Eye (tissue), 1 donor: ENCODE measurements around the gene C16orf86.
A peak's percentile ranks its signal among the peaks of the same experiment; 100 is the strongest.
"Not testable (repeated sequence)": the region's sequence is repeated elsewhere in the genome, so short reads cannot be mapped to it uniquely, and the experiment has no call there.

Source experiments
- DNase-seq: peaks from one replicate; pipeline ENCODE4 v3.0.0-alpha.2; 2015

Gene C16orf86

DNA sequence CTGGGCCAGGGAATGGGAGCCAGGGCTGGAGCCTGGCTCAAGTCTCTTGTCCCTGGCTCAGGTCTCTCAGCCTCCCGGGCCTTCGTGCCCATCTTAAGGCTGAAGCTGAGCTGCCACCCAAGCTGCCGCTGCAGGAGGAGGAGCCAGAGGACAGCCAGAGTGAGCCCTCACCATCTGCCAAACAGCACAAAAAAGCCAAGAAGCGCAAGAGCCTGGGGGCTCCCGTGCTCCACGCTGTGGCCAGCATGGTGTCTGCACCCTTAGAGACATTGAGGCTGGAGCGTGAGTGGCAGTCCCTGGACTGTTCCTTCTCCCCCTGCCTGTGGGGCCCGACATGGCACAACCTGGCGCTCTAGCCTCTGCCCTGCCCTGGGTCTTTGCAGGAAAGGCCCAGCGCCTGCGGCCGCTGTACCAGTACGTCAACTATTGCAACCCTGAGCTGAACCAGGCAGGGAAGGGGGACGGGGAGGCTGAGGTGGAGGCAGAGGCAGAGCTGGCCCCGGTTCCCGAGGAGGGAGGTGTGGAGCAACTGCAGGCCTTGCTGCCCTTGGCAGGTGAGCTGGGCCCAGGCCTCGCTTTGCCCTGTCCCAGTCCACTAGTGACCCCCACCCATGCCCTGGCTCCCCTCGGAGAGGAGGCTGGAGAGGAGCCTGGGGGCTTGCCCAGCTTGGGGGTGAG is 1.3 kb downstream of the C16orf86 start:
- DNase-seq = peak; percentile 95

DNA sequence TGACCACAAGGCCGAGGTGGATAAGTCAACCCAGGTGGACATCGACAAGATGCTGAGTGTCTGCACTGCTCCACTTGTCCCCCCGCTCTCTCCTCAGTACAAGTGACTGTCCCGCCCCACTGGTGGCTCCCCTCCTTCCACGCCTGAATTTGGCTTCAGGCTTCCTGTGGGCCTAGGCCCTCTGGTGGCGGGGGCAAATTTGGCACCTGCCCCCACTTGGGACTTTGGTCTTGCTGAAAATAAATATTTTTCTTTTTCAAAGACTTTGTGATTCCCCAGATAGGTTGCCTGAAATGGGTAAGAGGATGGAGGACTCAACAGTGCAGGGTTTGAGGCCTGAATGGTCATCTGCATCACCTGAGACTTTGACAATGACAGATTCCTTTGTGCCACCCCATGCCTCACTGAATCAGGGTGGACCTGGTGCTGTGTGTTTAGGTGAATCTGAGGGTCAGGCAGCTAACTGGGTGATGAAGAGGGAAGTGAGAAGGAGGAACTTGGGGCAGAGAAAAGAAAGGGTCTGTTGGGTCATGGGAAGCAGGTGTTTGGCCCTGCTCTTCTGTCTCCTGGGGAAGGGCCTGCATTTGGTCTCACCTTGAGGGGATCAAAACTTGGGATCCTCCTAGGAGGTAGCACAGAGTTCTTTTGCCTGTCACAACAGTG is 2.0 kb downstream of the C16orf86 start:
- DNase-seq = no peak

DNA sequence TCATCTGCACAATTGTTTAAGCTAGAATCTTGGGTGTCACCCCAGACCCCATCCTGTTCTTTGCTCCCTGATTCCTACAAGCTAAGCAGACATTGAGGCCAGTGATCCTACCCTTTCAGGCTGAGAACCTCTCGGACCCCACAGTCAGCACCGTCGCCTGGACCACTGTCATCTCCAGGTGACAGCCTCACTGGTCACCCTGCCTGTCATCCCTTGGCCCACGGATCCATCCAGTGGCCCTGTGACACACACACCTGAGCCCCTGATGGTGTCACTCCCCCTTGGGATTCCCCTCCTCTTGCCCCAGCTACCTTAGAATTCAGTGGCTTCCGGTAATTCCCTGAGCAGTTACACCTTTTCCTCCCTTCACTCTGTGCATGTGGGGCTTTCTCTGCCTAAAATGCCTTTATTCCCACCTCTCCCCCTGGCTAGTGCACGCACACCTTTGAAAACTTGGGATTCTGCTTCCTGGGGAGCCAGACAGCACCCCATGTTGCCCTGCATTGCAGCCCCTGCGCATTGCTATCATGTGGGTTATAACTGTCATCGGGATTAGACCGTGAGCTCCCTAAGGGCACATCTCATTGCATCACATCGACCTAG is 3.0 kb downstream of the C16orf86 start:
- no peak for DNase-seq

DNA sequence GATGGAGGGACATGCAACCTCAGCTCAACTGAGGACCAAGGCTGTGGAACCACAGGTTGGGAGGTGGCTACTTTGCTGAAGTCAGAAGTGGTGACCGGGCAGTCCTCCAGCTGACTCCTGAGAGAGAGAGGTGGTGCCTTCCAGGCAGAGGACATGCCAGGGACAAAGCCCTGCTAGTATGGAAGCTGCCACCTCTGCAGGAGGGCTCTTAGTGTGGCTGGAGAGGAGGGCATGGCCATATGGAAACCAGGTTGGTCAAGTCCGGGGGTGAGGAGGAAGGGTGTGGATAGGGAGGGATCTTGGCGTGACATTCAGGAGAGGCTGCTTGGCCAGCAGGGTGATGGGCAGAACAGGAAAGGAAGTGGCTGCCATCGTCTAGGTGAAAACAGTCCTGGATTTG is 5.7 kb downstream of the C16orf86 start:
- no peak for DNase-seq

DNA sequence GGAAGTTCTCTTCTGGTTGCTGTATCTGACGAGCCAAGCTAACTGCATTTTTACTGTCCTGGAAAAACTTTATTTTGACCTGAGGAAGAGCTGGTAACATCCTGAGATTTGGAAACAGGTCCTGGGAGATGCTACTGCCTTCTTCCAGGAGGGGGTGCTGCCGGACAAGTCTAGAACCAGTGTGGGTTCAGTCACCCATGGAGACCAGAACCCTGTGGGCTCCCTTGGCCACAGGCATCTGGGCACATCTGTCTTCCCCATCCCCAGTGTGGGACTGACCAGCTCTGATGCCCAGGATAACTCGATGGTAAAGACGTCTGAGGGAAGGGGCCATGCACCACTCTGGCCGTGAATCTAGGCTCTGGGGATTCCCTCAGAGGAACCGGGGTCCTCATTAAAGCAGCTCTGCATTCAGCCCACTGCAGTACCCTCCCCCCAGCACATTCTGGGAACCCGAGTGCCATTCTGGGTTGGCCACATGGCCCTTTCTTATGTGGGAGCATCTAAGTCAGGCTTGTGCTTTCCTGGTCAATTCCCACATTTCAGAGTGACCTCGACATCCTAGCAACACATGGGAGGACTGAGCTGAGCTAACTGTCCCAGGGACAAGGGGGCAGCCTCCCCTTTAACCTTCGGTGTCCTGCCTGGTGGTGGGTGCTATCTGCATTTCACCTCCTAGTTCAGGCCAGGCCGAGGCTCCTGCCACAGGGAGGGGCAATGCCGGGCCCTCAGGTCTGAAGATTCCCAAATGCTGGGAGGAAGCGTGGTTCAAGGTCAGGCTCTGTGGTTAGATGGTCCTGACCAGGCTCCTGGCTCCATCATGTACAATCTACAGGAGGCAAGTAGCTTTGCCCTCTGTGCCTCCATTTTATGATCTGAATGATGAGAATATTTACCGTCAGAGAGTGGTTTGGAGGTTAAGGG is 6.4 kb downstream of the C16orf86 start:
- peak; percentile 70 for DNase-seq

DNA sequence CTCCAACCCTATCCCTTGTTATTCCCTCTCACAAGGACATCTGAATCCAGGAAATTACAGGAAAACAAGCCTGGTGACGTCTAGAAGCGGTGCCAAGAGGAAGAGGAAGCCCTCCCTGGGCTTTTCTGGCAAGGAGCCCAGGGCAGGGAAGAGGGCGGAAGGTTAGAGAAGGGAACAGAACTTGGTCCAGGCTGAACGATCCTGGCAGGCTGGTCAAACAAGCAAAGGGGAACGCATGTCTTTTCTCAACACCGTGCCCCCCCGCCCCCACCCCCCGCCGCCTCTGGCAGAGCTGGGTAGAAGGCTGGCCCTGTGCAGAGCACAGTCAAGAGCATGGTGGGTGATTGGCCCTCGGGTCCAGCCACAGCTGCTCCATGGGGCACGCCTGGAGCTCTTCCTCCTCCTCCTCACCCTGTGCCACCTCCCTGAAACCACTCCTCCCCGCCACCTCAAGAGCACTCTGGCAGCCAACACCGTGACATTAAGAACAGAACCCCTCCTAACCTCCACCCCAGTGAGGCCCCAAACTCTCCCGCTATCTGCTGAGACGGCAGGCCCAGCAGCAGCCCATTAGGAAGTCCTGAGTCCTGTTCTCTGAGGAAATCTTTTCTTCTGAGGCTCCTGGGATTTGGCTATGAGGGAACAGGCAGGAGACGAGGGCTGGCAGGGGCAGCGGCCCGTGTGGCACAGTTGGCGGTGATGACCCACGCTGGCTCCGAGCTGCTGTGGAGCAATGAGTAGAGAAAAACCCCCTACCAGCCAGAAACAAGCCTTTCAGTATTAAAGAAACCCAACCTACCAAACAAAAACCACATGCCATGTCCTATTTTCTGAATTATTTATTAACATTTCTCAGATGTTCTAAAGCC is 7.3 kb downstream of the C16orf86 start:
- DNase-seq = no peak

DNA sequence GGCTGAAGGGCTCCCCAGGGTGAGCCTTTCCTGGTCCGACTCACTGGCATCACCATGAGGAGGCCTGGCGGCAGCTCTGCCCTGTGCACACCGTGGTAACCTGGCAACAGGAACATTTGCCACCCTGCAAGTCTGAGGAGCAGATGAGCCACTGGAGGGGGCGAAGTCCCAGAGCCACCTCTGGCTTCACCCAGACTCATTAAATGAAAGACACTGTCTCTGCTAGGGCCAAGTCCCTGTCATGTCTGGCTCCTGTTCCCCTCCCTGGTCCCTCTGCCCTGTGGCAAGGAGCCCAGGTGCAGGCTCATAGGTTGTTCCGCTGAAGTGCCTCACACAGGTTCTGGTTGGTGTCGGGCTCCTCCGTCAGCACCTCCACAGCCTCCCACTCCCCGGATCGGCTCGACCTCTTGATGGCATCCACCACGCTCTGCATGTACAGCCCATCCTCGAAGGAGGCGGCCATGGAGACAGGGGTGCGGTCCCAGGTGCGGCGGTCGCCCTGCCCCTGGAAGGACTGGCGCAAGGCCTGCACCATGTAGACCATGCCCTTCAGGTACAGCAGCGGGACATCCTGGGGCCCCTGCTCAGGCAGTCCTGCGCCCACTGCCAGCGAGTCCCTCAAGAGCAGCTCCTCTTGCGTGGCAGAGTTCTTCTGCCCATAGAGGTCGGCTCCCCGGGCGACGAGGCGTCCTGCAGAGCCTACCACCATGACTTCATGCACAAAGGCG is 8.4 kb downstream of the C16orf86 start:
- DNase-seq = no peak

DNA sequence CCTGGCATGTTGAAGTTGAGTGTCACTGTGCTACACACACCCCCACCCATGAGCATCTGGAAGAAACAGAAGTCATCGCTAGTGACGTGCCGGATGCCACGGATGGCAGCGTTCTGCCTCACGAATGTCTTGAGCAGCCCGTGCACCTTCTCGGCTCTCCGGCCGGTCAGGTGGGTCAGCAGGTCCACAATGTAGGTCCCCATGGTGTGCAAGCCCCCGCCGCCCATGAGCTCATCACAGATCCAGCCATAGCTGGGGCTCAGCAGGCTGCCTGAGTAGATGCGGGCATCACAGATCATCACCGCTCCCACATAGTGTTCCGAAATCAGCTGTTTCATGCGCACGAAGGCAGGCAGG is 8.9 kb downstream of the C16orf86 start:
- DNase-seq = no peak

DNA sequence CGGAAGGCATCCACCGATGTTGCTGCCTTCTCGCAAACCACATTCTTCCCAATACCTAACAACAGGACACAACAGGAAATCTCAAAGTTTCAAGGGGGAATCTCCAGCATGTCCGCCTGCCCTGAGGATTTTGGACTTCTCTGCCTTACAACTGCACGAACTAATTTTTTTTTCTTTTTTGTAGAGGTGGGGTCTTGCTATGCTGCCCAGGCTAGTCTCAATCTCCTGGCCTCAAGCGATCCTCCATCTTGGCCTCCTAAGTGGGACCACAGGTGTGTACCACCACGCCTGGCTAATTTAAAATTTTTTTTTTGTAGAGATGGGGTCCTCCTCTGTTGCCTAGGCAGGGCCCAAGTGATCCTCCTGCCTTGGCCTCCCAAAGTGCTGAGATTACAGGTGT is 9.4 kb downstream of the C16orf86 start:
- DNase-seq = no peak

DNA sequence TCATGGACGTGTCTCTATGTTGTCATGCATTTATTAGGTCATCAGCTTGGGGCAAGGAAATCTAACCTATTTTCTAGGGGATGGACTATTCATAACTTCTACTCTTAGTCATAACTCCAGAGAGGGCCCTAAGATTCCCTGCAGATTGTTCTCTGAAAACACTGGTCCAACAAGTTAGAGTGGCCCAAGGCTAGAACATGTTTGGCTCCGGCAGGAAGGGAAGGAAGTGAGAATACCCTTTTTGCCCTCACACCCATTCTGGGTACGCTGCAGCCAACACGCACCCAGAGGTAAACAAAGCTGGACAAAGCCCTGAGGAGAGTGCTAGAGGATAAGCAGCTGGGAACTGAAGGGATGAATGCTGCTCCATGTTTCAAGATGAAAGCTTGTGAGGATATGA is 9.9 kb downstream of the C16orf86 start:
- no peak for DNase-seq

DNA sequence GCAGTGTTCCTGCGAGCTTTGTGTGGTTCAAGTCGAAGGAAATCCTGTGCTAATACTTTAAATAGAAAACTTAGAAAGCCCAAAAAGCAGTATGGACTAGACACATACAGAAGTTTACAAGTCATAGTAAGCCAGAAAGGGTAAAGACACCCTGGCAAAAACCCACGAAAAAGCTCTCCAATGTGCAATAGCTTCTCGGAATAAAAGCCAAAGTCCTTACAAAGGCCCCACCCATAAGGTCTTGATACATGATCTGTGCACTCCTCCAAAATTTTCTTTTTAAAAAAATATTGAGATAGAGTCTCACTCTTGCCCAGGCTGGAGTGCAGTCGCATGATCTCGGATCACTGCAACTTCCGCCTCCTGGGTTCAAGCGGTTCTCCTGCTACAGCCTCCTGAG is 10.3 kb downstream of the C16orf86 start:
- DNase-seq = no peak

DNA sequence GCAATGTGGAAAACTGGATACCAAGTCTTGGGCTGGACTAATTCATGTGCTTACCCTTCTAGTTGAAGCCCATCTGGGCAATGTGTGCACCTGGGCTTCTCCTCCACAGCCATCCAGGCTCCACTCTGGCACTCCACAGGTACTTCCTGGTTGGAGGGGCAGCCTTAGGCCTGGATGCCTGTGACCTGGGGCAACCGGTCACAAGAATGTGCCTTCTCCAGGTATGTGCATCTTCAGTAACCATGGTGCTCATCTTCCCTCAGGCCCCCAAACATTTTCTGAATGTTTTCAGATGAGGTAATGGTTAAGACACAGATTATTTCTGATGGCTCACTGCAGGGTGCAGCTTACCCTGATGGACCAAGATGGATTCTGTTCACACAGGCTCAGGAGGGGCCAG is 11.1 kb downstream of the C16orf86 start:
- DNase-seq = no peak

DNA sequence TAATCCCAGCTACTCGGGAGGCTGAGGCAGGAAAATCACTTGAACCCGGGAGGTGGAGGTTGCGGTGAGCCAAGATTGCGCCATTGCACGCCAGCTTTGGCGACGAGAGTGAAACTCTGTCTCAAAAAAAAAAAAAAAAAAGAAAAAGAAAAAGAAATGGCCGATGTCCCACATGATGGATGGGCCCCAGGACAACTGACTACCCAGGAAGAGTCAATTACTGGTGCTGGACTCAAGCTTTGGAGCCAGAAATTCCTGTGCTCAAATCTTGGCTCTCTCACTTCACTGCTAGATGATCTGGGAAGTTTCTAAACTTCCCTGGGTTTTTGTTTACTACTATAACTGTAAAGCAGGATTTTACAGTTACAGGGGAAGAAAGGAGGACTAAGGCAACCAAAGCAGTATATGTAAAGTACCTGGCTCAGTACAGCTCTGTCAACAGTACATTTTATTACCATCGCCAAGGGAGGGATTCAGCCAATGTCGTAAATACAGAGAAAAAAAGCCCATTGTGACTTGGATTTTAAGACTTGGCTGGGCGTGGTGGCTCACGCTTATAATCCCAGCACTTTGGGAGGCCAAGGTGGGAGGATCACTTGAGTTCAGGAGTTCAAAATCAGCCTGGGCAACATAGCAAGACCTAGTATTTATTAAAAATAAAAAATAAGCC is 11.9 kb downstream of the C16orf86 start:
- no peak for DNase-seq

DNA sequence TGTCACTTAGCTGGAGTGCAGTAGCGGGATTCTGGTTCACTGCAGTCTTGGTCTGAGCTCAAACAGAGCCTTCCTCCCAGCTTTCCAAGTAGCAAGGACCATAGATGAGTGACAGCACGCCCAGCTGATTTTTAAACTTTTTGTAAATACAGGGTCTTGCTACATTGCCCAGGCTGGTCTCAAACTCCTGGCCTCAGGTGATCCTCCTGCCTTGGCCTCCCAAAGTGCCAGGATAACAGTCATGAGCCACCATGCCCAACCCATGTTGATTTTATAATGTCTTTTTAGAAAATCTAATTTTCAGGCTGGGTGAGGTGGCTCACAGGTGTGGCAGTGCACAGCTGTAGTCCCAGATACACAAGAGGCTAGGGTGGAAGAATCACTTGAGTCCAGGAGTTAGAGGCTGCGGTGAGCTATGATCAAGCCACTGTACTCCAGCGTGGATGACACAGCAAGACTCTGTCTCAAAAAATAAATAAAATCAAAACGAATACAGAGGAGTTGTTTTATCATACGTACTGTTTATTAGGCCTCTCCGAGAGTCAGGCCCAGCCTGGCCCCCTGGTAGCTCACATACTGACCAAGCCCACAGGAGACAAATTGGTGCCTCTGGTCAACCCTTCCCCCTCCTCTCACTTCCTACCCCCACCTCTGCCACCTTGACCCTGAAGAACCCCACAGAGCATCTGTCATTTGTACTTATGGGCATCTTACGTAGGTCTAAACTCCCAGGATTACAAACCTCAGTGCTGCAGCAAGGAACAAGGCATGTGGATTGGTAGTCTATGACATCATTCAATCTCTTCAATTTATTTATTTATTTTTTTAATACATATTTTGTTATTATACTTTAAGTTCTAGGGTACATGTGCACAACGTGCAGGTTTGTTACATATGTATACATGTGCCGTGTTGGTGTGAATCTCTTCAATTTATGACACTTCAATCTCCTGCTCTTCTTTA is 13.6 kb downstream of the C16orf86 start:
- DNase-seq = no peak

DNA sequence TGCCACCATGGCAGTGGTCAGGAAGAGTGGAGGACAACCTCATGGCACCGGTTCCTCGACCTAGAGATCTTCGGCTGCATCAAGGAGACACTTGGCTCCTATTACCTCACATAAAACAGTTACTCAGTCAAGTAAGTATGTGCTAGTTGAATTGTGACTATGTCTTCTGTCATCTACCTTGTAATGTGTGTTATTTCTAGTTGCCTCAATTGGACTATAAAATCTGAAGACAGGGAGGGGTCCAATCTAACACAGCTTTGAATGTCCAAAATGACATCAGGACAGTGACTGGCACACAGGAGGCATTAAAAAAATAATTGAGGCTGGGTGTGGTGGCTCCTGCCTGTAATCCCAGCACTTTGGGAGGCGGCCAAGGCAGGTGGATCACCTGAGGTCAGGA is 17.2 kb downstream of the C16orf86 start:
- DNase-seq = no peak

DNA sequence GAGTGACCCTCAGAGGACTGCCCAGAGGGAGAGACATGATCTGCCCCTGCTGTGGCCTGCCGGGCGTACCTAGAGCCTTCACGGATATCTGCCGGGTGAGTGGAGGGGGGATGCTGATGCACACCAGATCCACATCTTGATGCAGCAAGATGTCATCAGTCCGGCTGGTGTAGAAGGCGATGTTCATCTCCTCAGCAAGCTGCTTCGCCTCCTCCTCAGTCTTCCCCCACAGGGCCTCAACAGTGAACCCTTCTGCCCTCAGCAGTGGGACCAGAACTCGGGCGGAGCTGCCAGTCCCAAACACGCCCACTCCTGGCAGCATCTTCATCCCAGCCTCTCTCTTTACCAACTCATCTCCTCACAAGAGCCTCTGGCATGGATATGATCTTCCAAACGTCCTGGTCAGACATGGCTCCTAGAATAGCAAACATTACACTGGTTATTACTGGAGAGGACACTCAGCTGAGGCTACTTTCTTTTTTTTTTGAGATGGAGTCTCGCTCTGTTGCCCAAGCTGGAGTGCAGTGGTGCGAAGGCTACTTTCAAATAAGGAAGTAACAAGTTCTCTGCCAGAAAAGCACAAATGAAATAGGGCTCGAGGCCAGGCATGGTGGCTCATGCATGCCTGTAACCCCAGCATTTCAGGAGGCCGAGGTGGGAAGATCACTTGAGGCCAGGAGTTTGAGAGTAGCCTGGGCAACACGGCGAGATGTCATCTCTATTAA is 18.9 kb downstream of the C16orf86 start:
- no peak for DNase-seq

DNA sequence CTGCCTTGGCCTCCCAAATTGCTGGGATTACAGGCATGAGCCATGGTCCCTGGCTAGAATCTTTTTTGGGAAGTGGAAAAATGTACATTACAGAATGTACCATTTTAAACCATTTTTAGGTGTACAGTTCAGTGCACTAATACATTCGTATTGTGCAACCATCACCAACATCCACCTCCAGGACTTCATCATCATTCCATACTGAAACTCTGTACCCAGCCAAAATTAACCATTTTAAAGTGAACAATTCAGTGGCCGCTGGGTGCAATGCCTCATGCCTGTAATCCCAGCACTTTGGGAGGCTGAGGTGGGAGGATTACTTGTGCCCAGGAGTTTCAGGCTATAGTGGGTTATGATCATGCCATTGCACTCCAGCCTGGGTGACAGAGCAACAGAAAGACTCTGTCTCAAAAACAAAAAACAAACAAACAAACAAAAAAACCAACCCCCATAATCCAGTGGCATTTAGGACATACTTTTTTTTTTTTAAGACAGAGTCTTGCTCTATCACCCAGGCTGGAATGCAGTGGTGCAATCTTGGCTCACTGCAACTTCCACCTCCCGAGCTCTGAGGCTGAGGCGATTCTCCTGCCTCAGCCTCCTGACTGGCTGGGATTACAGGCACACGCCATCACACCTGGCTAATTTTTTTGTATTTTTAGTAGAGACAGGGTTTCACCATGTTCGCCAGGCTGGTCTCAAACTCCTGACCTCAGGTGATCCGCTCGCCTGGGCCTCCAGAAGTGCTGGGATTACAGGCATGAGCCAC is 27.1 kb downstream of the C16orf86 start:
- DNase-seq = not testable (repeated sequence)

DNA sequence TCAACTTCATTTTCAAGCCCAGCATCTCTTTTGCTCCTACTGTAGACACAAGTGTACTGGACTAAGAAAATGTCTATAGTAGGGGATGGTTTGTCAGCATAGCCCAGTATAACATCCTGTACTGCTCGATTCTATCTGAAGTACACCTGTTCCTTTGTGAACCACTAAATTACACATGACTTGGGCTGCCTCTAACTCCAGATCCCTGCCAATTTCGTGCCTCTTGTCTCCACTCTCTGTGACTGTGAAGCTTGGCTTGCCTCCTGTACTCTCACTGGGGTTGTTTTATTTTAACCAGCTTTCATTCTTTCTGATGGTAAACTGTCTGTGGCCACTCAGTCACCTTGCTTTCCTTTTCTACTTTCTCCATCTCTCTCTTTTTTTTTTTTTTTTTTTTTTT is 28.0 kb downstream of the C16orf86 start:
- DNase-seq = no peak
